Stimulated activated naive CD8-positive, alpha-beta T cell treated with anti-CD3 and anti-CD28 coated beads, Interleukin-15, Interleukin-2, amounts not matched to agents 100 U/mL and 50 U/mL, for 24 hours (primary cell): ENCODE results near the gene VNN1.
"Not testable (repeated sequence)": the region's sequence is repeated elsewhere in the genome, so short reads cannot be mapped to it uniquely, and the experiment has no call there.

Experiments used
- ATAC-seq: fragments of 150-1000 bp; cut with Tn5 transposase; one replicate; pipeline ENCODE4 v1.10.0; 2021
- DNase-seq: peaks from one replicate; pipeline ENCODE4 v3.0.0; 2021

VNN1 gene

DNA sequence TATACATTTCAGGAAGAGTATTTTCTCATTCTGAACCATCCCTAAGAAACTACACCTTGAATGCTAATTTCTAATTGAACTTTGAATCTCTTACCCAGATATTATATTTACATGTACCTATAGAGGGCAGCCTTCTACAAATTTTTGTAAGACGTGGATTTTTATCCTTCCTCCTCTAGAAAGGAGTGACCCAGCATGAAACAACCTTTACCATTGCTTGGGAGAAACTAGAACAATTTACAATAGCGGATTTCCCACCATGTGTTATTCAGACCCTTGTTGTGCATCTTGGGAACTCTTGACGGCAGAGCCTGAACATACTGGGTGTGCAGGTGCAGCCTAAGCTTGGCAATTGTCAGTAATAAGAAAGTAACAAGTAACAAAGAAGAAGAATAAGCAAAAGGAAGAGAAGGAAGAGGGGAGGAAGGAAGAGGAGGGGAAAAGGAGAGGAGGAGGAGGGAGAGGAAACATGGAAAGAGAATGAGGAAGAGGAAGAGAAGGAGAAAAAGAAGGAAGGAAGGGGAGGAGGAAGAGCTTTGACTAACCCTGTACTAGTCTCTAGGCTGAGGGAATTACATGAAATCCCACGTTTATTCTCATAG is 44.1 kb downstream of the VNN1 start:
- DNase-seq: no peak
- no peak for ATAC-seq

DNA sequence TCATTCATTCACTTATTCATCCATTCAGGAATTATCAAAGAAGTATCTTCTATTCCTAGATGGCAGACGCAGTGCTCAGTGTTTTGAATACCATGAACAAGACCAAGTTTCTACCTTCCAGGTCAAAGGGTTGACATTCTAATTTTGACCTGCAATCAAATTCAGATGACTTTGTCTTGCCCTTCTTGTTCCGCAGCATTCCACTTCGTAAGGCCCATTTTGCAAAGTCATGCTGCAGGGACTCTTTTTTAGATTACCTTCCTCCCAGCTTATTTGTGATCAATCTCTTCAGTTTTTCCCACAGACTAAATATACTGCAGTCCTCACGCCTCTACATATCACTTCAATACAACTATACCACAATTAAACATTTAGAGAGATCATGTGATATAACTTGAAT is 47.7 kb downstream of the VNN1 start:
- DNase-seq (no peak), ATAC-seq (no peak)

DNA sequence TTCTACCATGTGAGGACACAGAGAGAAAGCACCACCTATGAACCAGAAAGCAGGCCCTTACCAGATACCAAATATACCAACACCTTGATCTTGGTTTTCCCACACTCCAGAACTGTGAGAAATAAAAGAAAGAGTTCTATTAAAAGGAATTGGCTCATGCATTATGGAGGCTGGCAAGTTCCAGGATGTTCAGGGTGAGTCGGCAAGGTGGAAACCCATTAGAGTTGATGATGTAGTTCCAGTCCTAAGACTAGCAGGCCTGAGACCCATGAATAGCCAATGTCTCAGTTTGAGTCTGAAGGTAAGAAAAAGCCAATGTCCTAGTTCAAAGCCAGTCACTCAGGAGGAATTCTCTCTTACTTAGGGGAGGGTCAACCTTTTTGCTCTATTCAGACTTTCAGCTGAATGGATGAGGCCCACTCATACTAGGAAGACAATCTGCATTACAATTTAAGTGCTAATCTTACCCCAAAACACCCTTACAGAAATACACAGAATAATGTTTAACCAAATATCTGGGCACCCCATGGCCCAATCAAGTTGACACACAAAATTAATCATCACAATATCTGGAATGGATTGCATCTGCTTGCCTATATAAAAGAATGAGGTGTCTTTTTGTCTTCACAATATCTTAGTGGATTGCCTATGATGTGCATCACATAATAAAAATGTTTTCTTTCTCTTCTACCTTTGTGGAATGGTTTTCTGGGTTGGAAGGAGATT is 49.4 kb downstream of the VNN1 start:
- no peak for ATAC-seq
- no peak for DNase-seq

DNA sequence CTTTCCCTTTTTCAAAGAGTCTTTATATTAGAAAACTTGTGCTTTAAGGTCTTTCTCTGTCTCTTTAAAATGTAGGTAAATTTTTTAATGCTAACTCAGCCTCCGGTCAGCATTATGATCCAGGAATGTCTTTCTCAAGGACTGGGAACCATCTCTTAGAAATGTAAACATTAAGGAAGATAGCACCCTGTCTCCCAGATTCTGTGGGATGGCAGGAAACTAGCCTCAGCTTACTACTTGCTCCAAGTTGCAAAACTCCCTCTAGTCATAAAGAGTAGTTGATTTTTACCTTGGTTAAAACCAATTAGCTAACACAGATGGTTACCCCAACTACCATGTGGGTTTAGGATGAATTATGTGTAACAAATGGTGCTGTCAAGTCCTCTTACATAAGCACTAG is 50.2 kb downstream of the VNN1 start:
- no peak for DNase-seq
- ATAC-seq: no peak

DNA sequence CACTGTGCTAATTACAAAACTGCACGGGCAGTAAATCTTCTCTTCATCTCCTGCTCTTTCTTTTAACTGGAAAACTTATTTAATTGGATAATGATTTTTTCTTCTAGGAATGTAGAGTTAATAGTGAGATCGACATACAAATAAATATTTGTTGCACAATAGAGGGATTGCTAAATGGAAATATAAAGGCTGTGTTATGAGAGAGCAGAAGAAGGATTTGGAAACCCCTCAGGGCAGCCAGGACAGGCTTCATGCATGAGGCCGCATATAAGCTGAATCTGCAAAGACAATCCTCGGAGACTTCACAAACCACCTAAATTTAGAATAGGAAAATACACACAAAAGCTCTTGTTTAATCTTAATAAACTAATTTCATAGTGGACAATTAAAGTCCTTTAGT is 51.9 kb downstream of the VNN1 start:
- no peak for DNase-seq

DNA sequence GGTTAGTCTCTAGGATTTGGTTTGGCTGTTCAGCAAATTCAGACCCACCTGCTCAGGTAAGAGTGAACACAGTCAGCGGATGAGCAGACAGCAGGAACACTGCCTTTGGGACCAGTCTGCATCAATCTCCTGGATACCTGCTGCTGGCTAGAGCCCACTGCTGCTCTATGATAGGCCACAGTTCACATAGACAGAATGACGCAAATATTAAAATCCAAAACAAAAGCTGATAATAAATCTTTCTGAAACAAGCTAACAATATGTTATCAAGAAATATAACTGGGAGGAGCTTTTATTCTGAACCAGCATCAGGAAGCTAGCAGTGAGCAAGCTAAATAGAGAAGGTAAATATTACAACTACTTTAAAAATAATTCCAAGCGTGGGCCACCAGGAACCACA is 54.8 kb downstream of the VNN1 start, which contains the start of gene TAAR1:
TAAR1 (minus strand) TSS at position 101 of the 400 bp plus-strand sequence. CDS start 13,179 bp downstream, outside the sequence.
- DNase-seq (no peak), ATAC-seq (no peak)

More for the DNA sequence above, 51.9 kb downstream of the VNN1 start:
- no peak for ATAC-seq

DNA sequence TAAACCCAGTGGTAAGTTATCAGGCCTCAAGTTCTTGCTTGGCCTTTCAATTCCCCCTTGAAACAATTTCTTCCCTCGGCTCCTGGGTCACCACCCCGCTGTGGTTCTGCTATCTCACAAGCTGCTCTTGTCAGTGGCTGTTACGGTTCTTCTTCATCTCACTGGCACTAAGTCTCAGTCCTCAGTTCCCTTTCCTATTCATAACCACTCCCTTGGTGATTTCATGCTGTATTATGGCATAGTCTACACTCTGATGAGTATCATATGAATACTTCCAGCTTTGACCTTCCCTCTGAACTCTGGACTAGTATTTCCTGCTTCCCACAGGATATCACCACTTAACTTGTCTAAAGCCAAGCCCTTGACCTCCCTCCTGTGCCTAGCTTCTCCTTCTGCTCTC is 62.8 kb downstream of the VNN1 start:
- no peak for ATAC-seq

DNA sequence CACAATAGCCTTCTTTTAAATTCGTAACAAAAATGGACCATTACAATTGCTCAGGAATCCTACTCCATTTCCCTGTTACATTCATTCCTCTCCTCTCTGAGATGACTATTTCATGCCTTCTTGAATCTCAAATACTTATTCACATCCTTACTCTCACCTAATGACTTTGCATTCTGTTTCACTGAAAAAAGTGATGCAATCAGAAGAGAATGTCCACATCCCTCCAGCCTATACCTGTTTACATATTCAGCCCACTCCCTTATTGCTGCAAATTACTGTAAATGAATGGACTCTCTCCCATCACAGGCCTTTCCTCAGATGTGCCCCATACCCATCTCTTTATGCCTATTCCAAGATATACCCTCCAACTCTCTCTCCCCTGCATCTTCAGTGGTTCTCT is 63.4 kb downstream of the VNN1 start:
- no peak for ATAC-seq
- DNase-seq: no peak

More for the DNA sequence above, 62.8 kb downstream of the VNN1 start:
- no peak for DNase-seq

DNA sequence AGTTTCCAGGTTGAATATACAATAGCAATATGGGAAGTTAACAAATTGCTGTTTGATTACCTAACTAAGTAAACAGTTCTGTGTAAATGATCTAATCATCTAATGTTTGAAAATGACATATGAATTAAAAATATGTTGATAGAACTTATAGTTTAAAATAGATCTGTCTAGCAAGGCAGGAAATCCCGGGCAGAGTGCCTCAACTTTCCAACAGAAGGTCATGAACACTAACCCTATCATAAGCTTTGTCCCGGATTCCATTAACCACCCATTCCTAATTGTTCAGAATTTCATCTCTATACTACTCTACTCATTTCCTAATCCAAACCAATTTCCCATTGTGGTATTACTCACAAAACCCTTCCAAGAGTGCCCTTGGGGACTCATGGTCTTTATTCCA is 65.0 kb downstream of the VNN1 start:
- ATAC-seq (no peak), DNase-seq (no peak)

DNA sequence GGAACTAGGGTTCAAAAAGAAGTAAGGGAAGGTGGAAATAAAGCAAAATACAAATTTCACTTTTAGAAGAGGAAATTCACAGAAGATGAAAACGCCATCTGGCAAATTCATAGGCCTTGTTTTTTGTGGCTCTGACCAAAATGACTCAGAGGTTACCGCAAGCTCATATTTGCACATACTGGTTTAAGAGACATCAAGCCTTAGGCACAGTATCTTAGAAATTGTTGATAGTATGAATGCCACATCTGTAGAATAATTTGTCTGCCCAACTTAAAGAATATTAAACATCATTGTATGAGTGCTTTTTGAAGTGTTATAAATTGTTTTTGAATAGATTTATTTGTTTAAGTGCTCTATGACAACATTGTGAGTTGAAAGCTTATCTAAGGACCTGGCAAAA is 65.5 kb downstream of the VNN1 start:
- peak; percentile 61 for ATAC-seq
- DNase-seq: no peak

DNA sequence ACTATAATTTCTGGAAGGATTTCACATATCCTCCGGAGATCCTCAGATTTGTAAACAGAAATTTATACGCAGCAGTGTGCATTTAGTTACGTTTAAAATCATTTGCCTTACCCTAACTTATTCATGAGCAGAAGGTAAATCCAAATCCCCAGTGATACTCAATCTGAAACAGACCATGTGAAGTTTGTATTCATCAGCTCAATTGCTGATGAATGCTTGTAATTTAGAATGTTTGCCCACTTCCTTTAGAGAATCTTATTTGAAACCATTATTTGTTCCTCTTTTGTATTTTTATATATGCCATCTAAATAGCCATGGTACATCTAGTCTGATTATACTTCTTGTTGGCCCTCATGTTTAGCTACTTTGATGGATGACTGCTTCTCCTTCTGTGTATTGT is 70.3 kb downstream of the VNN1 start:
- DNase-seq (no peak), ATAC-seq (no peak)

DNA sequence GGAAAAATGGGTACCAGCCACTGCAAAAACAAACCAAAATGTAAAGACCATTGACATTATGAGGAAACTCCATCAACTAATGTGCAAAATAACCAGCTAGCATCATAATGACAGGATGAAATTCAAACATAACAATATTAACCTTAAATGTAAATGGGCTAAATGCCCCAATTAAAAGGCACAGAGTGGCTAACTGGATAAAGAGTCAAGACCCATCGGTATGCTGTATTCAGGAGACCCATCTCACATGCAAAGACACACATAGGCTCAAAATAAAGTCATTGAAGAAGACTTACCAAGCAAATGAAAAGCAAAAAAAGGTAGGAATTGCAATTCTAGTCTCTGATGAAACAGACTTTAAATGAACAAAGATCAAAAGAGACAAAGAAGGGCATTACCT is 76.7 kb downstream of the VNN1 start:
- not testable (repeated sequence) for DNase-seq, ATAC-seq

DNA sequence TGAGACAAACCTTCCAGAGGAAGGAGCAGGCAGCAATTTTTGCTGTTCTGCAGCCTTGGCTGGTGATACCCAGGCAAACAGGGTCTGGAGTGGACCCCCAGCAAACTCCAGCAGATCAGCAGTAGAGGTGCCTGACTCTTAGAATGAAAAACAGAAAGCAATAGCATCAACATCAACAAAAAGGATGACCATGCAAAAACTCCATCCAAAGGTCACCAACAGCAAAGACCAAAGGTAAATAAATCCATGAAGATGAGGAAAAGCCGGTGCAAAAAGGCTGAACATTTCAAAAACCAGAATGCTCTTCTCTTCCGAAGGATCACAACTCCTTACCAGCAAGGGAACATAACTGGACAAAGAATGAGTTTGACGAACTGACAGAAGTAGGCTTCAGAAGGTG is 77.9 kb downstream of the VNN1 start:
- not testable (repeated sequence) for DNase-seq, ATAC-seq

DNA sequence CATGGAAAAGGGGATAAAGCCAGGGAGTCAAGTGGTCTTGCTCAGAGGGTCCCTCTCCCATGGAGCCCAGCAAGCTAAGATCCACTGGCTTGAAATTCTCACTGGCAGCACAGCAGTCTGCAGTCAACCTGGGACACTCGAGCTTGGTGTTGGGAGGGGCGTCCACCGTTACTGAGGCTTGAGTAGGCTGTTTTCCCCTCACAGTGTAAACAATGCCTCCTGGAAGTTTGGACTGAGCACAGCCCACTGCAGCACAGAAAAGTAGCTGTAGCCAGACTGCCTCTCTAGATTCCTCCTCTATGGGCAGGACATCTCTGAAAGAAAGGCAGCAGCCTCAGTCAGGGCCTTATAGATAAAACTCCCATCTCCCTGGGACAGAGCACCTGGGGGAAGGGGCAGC is 78.6 kb downstream of the VNN1 start:
- not testable (repeated sequence) for DNase-seq, ATAC-seq

DNA sequence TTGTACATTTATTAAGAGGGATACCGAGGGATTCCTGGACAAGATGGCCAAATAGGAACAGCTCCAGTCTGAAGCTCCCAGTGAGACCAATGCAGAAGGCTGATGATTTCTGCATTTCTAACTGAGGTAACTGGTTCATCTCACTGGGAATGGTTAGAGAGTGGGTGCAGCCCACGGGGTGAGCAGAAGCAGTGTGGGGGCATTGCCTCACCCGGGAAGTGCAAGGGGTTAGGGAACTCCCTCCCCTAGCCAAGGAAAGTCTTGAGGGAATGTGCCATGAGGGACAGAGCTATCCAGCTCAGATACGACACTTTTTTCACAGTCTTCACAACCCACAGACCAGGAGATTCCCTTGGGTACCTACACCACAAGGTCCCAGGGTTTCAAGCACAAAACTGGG is 79.1 kb downstream of the VNN1 start:
- ATAC-seq: no peak
- DNase-seq: no peak

DNA sequence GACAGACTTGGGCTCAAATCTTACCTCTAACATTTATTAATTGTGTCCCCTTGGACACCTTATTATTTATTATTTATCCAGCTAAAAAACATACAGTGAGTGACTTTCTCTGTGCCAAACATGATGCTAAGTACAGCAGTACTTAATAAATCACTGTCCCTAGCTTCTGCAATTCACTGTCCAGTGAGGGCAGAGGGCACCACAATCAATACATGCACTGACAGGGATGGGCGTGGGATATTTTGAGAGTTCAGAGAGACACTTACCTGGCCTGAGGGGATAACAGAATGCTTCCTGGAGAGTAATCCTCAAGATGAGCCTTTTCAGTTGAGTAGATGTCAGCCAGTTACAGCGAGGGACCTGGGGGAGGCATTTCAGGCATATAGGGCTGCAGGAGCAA is 80.5 kb downstream of the VNN1 start:
- ATAC-seq (no peak), DNase-seq (no peak)
